Measurements from ENCODE around the gene MORC4. TPM values are rescaled to one million over a fixed set of nuclear protein-coding genes. Genes with fewer than 3 reads are reported as not detected.

MORC4 gene
- total and polyA plus RNA-seq, 12 donors = 13.4 to 50.7 (median 35.0) TPM

GRCh38 chrX:106905064-106905708 lies 94.8 kb downstream of the MORC4 start:
- no peaks in the 10 kb centered on the region for H3K9me3 ChIP-seq (replicated peaks in 1 of 3)
- peaks cover 9% of the 10 kb centered on the region for H3K27me3 ChIP-seq
- 66 to 84% (median 81%) methylated on average over 5 of the region's 5 CpGs for WGBS, 4 donors
- no peaks in the 10 kb centered on the region for H3K36me3 ChIP-seq (replicated peaks in 1 of 2)
- H3K27ac ChIP-seq = no peak overlapping the region
- H3K4me3 ChIP-seq = no peak overlapping the region
- intact Hi-C loops (cut with DNase I) = no loop called here
- TF ChIP-seq, protein P1, sequence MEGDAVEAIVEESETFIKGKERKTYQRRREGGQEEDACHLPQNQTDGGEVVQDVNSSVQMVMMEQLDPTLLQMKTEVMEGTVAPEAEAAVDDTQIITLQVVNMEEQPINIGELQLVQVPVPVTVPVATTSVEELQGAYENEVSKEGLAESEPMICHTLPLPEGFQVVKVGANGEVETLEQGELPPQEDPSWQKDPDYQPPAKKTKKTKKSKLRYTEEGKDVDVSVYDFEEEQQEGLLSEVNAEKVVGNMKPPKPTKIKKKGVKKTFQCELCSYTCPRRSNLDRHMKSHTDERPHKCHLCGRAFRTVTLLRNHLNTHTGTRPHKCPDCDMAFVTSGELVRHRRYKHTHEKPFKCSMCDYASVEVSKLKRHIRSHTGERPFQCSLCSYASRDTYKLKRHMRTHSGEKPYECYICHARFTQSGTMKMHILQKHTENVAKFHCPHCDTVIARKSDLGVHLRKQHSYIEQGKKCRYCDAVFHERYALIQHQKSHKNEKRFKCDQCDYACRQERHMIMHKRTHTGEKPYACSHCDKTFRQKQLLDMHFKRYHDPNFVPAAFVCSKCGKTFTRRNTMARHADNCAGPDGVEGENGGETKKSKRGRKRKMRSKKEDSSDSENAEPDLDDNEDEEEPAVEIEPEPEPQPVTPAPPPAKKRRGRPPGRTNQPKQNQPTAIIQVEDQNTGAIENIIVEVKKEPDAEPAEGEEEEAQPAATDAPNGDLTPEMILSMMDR (IDR thresholded peaks at IDR 0.05) = no peak
- TF ChIP-seq POLR2A (IDR thresholded peaks at IDR 0.05) = no peak
- DNase-seq = no peak
- H3K4me1 ChIP-seq (replicated peaks in 1 of 2) = no peaks in the 10 kb centered on the region

- no peak overlapping the region for H3K27ac ChIP-seq
- no peak for TF ChIP-seq POLR2A (IDR thresholded peaks at IDR 0.05)
- TF ChIP-seq, protein P1 (IDR thresholded peaks at IDR 0.05) = no peak
- H3K27me3 ChIP-seq = peaks cover under 1% of the 10 kb centered on the region
- peaks cover 0 to 1% of the 10 kb centered on the region in 2 donors for H3K4me1 ChIP-seq (replicated peaks in 1 of 2)
- no peaks in the 10 kb centered on the region for H3K36me3 ChIP-seq (replicated peaks in 1 of 2)
- intact Hi-C loops (cut with DNase I) = no loop called here
- no peak overlapping the region for H3K4me3 ChIP-seq
- DNase-seq = peak in 1 of 7 donors; percentile 20
- no peaks in the 10 kb centered on the region for H3K9me3 ChIP-seq (replicated peaks in 1 of 3)
- 58 to 73% (median 67%) methylated on average over 1 to 5 of the region's 5 CpGs for WGBS, 4 donors
These were observed 96.0 kb downstream of the MORC4 start for GRCh38 chrX:106903856-106904528.

- 67 to 94% (median 86%) methylated on average over 1 of the region's 1 CpG for WGBS, 4 donors
- intact Hi-C loops (cut with DNase I) = no loop called here
- no peaks in the 10 kb centered on the region for H3K36me3 ChIP-seq (replicated peaks in 1 of 2)
- no peak for TF ChIP-seq POLR2A (IDR thresholded peaks at IDR 0.05)
- TF ChIP-seq, protein P1 (IDR thresholded peaks at IDR 0.05) = no peak
- no peak within 1 kb of the TSS for H3K27ac ChIP-seq
- no peak for DNase-seq
- no peaks in the 10 kb centered on the region for H3K27me3 ChIP-seq
- no peak within 1 kb of the TSS for H3K4me3 ChIP-seq
- H3K9me3 ChIP-seq (replicated peaks in 1 of 3) = no peaks in the 10 kb centered on the region
- H3K4me1 ChIP-seq (replicated peaks in 1 of 2) = peaks cover 0 to 3% of the 10 kb centered on the region in 2 donors
These were observed 96.7 kb downstream of the MORC4 start, which contains the start of gene RIPPLY1 for GRCh38 chrX:106903291-106903824. Gene RIPPLY1, minus strand, starts transcription at chrX:106903341. Its CDS starts 54 bp downstream, at chrX:106903287.

GRCh38 chrX:106902684-106903083 lies 97.3 kb downstream of the MORC4 start:
- H3K4me1 ChIP-seq (replicated peaks in 1 of 2) = peaks cover 0 to 3% of the 10 kb centered on the region in 2 donors
- H3K9me3 ChIP-seq (replicated peaks in 1 of 3) = no peaks in the 10 kb centered on the region
- no peak overlapping the region for H3K4me3 ChIP-seq
- no peaks in the 10 kb centered on the region for H3K36me3 ChIP-seq (replicated peaks in 1 of 2)
- 73 to 94% (median 81%) methylated on average over 2 of the region's 2 CpGs; no CpG with 5 or more reads in 1 of the 4 donors for WGBS, 4 donors
- H3K27me3 ChIP-seq = no peaks in the 10 kb centered on the region
- no peak overlapping the region for H3K27ac ChIP-seq
- DNase-seq = no peak
- intact Hi-C loops (cut with DNase I) = no loop called here
- no peak for TF ChIP-seq POLR2A (IDR thresholded peaks at IDR 0.05)
- TF ChIP-seq, protein P1 (IDR thresholded peaks at IDR 0.05) = no peak

Measured in adrenal gland (tissue), 12 donors.